DMS 273 treated with DMSO at 0.1 percent for 48 hours (cell line): ENCODE data around the gene DNMBP.
A peak's percentile ranks its signal among the peaks of the same experiment; 100 is the strongest.

Experiments used
- DNase-seq: peaks from one replicate; lab custom pipeline; 2025; lab: John Stamatoyannopoulos, UW

The DNMBP gene, protein sequence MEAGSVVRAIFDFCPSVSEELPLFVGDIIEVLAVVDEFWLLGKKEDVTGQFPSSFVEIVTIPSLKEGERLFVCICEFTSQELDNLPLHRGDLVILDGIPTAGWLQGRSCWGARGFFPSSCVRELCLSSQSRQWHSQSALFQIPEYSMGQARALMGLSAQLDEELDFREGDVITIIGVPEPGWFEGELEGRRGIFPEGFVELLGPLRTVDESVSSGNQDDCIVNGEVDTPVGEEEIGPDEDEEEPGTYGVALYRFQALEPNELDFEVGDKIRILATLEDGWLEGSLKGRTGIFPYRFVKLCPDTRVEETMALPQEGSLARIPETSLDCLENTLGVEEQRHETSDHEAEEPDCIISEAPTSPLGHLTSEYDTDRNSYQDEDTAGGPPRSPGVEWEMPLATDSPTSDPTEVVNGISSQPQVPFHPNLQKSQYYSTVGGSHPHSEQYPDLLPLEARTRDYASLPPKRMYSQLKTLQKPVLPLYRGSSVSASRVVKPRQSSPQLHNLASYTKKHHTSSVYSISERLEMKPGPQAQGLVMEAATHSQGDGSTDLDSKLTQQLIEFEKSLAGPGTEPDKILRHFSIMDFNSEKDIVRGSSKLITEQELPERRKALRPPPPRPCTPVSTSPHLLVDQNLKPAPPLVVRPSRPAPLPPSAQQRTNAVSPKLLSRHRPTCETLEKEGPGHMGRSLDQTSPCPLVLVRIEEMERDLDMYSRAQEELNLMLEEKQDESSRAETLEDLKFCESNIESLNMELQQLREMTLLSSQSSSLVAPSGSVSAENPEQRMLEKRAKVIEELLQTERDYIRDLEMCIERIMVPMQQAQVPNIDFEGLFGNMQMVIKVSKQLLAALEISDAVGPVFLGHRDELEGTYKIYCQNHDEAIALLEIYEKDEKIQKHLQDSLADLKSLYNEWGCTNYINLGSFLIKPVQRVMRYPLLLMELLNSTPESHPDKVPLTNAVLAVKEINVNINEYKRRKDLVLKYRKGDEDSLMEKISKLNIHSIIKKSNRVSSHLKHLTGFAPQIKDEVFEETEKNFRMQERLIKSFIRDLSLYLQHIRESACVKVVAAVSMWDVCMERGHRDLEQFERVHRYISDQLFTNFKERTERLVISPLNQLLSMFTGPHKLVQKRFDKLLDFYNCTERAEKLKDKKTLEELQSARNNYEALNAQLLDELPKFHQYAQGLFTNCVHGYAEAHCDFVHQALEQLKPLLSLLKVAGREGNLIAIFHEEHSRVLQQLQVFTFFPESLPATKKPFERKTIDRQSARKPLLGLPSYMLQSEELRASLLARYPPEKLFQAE (N-terminal part only)

DNA sequence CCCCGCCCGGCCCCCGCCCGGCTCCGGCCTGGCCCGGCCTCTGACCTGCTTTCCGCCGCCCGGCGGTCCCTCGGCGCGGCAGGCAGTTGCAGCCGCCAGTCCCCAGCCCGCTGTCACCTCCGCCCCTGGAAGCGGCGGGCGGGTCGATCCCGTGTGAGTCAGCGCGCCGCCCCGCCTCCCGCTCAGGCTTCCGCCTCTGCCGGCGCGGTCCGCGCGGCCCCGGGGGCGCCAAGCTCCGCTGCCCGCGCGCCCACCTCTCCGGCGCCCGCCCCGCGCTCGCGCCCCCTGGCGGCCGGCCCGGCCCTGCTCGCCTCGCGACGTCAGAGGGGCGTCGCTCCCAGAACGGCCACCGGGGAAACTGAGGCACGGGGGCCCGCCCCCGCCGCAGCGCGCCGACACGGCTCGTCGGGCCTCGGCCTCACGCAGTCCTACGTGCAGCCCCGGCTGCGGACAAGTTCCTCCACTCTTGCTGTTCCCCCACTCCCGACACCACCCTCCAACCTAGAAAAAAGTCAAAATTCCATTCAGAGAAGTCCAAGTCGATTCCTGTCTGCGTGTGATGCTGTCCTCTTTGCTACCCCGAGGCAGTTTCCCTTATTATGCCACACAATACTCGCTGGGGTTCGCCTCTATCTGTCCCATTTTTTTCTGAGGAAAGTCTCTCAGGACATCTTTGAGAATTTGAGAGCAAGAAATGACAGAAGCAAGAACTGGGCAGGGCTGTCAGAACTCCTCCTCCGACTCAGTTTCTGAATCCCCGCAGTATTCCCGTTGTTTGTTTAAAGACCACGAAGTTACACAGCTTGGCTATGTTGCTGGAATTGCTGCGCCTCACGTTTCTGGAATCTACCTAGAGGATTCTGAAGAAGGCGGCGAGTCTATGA lies at the start of gene DNMBP:
Gene DNMBP, minus strand, starts transcription at position 155 of the 884 bp plus-strand sequence. CDS start 37,823 bp downstream, outside the sequence.
- peak; percentile 21 for DNase-seq

DNA sequence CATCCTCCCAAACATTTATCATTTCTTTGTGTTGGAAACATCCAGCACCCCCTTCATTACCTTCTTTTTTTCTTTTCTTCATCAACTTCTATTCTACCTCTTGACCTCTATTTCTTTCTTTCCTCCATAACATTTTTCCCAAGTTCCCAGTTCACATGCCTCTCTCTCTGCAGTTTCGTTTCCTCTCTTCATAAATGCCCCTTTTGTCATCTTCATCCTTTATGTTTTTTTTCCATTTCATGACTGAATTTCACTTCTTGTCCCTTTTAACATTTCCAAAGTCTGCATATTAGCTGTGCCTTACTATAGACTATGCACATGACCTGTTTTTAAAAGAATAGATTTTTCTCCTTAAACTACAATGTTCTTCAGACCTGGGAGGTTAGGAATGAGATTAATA lies 48.2 kb upstream of the DNMBP start:
- DNase-seq = no peak

DNA sequence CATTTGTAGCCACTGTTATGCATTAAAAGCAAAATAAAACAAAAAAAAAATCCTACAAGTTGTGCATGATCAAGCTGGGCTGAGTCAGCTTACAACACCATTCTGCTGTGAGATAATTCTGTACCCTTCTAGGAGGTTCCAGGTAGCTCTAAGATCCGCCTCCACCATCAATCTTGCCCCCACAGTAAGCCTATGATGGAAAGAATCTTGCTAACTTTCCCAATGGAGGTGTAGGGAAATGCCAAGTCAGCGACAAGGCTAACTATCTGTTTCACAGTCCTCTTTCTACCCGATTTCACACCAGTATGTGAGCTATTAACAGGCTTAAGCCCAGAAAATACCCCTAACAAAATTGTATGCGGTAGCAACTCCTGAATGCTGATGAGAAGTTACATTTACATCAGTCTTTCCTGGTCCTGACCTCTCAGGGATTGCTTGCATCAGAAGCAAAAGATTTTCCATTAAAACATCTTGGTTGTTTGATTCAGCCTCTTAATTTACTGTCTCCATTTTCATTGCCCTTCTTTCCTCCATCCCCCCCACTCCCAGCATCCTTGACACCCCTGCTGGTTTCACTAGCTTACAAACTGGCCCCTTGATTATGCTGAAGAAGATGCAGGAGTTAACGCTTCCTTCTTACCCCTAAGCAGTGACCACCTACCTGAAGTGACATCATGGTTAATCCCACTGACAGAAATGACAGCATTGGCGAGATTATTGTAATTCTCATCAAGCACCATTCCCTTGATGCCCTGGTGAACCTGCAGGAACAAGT lies 44.1 kb upstream of the DNMBP start:
- DNase-seq = no peak

DNA sequence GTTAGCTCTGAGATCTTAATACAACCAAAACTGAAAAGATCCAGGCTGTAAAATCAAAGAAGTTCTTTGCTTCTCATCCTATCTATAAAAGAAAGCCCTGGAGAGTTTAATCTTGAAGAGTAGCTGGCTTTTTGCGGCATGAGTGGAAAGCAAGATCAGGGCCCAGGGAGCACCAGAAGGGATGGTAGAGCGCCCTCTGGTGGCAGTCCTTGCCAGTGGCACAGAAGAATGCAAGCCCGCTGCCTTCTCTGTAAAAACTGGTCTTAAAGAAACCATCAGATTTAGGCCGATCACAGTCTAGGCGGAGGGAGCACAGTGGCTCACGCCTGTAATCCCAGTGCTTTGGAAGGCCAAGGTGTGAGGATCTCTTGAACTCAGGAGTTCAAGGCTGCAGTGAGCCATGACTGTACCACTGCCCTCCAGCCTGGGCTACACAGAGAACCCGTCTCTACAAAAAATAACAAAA lies 36.3 kb upstream of the DNMBP start:
- peak; percentile 11 for DNase-seq

DNA sequence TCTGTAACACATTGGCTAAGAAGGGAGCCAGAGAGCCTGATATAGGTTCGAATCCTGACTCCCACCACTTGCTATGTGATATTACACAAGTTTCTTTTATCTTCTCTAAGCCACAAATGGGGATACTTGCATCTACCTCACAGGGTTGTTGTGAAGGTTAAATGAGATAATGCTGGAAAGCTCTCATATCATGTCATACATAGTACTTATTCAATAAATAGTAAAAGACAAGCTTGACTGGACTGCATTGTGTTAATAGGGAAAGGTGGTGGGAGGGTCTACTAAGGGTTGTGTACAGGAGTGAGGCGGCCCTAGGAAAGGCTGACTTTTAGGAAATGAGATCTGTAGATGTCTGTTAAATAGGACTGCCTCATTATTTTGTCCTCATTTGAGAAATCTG lies 35.8 kb upstream of the DNMBP start:
- DNase-seq = no peak

DNA sequence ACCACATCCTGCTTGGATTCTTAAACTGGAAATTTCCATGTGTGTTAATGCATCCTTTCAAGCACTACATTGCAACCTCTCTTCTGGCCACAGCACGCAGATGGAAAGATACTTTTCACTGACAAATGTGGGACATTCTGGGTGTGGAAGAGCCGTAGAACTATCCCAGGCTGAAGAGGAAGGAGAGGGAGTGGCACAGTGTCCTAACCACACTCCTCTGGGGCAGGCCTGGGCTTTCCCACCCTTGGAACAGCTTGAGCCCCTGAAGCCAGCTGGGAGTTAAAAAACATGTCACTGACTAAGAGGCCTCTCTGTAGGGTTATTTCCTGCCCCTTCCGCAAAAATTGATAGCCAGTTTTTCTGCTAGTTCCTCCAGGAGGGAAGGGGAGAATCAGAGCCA lies 34.0 kb upstream of the DNMBP start:
- peak; percentile 7 for DNase-seq

DNA sequence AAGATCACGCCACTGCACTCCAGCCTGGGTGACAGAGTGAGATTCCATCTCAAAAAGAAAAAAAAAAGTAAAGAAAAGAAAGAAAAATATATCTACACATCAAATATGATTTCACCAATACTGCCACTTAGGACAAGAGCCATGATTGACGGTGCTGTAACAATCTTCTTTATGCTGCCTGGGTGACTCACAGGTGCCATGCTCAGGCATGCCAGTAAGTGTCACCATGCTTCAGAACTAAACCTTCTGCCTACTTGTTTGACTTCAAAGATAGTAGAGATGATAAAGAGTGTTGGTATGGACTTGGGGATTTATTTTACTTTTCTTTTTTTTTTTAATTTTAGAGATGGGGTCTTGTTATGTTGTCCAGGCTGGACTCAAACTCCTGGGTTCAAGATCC lies 33.6 kb upstream of the DNMBP start:
- DNase-seq = no peak

DNA sequence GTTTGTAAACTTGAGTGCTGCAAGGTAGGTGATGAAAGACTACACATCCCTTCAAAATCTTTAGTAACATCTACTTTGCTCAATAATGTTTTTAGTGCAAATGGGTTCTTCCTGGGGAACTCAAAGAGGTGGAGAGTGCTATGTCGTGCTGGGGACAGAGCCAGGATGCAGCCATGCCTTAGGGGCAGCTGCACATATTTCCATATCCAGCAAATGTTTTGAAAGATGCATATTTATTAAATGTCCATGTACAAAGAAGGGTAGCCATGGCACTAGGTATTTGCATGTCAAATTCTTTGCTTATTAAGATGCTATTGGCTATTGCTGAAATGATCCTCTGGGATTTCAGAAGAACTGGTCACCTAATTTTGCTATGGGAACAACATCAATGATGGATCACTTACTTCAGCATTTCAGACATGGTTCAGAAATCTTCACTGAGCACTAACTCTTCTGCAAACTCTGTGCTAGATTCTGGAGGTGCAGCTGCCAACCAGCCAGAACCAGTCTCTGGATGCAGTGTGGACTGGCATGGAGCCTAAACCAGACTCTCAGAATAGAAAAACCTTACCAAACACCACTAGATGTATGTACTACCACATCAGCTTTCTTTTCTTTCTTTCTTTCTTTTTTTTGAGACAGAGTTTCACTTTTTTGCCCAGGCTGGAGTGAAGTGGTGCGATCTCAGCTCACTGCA lies 31.7 kb upstream of the DNMBP start:
- DNase-seq = no peak

DNA sequence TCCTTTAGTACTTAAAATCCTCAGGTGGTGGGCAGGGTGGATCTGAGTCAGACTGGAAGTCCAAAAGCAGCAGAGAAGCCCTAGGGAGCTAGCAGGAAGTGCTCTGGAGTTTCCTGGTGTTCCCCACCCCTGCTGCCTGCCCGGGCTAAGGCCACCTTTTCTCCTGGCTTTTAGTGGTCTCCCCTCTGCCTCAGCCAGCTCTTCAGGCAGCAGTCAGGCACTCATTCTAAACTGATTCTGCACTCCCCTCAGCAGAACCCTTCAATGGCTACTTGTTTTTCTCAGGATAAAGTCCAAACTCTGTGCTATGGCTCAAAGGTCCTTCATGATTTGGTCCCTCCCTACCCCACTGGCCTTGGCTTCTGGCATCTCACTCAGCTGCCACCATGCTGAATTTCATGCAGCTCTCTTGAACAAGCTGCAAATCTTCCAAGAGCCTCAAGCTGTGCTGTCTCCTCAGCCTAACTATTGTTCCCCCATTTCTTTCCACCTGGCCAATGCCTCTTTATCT lies 28.9 kb upstream of the DNMBP start:
- DNase-seq = no peak

DNA sequence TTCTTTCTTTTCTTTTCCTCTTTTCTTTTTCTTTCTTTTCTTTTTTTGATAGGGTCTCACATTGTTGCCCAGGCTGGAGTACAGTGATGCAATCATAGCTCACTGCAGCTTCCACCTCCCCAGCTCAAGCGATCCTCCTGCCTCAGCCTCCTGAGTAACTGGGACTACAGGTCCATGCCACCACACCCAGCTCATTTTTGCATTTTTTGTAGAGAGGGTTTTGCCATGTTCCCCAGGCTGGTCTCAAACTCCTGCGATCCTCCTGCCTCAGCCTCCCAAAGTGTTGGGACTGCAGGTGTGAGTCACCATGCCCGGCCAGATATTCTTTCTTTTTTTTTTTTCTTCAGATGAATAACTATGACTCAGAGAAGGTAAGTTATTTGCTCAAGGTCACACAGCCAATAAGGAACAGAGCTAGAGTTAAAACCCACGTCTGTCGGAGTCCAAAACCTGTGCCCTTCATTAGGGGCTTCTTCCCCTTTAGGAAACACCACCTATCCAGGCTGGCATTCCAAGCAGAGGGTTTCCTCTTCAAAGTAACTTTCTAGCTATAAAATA lies 28.1 kb upstream of the DNMBP start:
- no peak for DNase-seq

DNA sequence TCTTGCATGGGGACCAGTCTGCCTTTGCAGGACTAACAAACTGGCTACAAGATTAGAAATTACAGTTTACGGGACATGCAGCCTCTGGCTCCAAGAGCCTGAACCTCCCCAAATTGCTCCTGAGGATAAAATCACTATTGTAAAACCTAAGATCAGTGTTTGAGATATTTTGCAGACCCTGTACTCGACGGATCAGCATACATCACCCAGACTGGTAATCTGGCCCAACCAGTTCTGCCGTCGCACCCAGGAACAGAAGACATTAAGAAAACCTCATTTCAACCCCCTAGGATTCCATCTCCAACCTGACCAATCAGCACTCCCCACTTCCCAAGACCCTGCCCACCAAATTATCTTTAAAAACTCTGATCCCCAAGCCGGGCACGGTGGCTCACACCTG lies 27.1 kb upstream of the DNMBP start:
- DNase-seq = no peak

DNA sequence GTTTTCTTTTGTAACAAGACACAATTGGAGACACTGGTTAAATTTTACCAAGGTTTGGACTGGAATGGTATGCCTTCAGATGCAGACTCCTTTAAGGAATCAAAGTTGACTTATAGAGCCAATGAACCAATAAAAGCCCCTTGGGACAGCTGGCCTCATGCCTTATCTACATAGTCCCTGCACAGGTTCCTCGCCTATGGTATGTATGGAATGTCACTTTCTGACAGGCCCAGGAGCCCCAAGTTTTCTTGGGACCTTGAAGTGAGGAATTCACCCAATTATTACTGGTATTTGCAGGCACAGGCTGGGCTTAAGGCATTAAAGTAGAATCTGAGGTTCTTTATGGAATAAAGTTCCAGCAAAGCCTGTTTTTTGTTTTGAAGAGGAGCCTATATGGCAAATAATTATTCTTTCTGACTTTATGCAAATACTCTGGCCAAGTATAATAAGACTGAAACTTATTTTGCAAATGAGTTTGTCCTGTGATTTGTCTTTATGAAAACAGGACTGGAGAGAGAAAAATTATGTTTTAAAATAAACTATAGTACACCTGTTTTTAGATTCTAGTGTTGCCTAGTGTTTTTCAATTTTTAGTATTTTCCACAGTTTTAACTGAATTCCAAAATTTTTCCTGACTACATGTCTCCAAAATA lies 24.1 kb upstream of the DNMBP start:
- no peak for DNase-seq

DNA sequence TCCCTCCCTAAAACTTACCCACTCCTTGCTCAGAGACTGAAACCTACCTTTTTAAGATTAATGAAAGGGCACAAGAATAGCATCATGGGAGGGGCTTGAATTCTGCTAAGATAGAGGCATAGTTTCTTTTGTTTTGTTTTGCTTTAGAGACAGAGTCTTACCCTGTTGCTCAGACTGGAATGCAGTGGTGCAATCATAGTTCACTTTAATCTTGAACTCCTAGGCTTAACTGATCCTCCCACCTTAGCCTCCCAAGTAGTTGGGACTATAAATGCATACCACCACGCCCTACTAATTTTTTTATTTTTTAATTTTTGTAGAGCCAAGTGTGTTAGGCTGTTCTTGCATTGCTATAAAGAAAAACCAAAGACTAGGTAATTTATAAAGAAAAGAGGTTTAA lies 17.7 kb upstream of the DNMBP start:
- no peak for DNase-seq

DNA sequence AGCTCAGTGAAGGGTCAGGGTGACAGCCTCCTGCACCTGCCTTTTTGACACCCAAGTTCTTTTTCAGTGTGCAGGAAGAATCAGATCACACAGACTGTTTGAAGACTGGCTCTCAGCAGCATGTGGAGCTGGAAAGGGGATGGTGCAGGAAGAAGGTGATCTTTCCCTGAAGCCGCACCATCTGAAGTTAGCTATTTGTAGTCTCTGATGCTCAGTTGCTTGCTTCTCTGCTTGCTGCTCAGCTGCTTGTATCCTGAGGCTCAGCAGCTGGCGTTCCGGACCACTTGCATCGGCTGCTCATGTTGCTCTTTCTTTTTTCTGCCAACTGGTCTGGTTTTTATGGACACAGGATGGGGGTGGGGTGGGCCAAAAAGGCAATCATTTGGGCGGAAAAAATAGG lies 15.8 kb upstream of the DNMBP start:
- peak; percentile 51 for DNase-seq

DNA sequence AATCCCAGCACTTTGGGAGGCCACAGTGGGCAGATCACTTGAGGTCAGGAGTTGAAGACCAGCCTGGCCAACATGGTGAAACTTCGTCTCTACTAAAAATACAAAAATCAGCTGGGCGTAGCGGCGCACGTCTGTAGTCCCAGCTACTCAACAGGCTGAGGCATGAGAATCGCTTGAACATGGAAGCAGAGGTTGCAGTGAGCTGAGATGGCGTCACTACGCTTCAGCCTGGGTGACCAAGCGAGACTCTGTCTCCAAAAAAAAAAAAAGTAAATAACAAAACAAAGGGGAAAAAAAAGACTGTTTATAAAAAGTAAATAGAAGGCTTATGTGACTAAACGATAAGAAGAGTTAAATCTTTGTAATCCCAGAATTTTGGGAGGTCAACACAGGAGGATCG lies 15.0 kb upstream of the DNMBP start:
- no peak for DNase-seq

DNA sequence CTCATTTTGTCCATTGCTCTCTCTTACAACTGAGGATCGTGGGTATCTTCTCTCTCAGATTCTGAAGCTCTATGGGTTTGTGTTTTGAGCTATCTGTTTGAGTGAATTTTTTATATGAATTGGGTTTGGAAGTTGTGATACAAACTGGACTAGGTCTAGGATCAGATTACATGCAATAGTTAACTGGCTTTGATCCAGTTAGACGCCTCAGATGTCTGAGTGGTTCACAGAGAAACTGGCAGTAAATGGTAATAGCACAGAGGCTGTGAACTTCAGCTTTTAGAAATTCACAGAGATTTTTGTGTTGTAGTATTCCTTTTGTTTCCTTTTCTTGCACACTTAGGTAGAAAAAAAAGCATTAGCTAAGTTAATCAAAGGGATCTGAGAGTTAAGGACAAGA lies 12.7 kb upstream of the DNMBP start:
- DNase-seq = peak; percentile 15

DNA sequence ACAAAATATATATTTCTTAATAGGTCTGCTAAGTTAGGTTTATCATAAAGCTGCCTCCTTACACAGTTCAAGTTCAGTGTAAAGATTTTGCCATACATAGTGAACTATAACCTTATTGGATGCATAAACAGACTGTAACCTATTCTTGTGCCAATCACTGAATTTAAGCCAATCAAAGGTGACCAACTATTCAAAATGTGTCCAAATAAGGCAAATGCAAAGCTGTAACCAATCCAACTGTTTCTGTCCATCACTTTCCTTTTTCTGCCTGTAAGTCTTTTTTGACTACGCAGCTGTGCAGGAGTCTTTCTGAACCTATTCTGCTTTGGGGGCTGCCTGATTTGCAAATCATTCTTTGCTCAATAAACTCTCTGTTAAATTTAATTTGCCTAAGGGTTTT lies 11.6 kb upstream of the DNMBP start:
- DNase-seq = peak; percentile 42

DNA sequence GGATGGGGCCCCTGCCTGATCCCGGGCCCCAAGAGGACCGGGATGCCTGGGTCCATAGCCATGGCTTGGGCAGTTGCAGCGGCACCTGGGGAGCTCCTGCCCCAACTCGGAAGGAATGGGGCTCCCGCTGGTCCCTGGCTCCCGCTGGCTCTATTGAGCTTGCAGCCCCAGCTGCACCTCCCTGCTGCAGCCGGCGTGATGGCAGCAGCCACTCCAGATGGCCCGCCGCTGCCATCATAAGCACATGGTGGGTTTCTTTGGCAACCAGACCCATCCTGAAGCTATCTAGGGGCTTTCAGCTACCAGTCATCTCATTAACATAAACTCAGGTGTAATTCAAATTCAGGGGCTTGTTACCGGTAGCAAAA lies 11.1 kb upstream of the DNMBP start:
- DNase-seq = peak; percentile 16
